Heart right ventricle (tissue), 16 donors: ENCODE data around the gene HELQ. TPM values are rescaled to one million over a fixed set of nuclear protein-coding genes. Genes with fewer than 3 reads are reported as not detected.

Experiments used
- ATAC-seq, 8 donors: fragments of 200-7000 bp; cut with Tn5 transposase; one replicate each; pipeline ENCODE4 v1.9.1; 2020; ENCODE audit warnings: mild to moderate bottlenecking in 8 of 8, moderate library complexity in 8 of 8, moderate number of reproducible peaks in 1 of 8
- DNase-seq, 2 donors: peaks; one replicate each; pipeline ENCODE4 v3.0.0-alpha.2; 2020
- H3K27ac ChIP-seq, 10 donors: fragments of 200-600 bp; sonication (generic) in 2 of 10; one replicate each; pipeline versions ENCODE4 v1.5.0 to v1.8.0; 2020 to 2022; ENCODE audit warnings: mild to moderate bottlenecking in 3 of 10
- H3K27me3 ChIP-seq, 7 donors: fragments of 200-600 bp; one replicate each; pipeline ENCODE4 v1.8.0; 2021 to 2022; ENCODE audit warnings: mild to moderate bottlenecking in 2 of 7
- H3K36me3 ChIP-seq, 9 donors: fragments of 200-600 bp; sonication (generic) in 1 of 9; one replicate each; pipeline versions ENCODE4 v1.5.0 to v1.8.0; 2020 to 2022; ENCODE audit warnings: mild to moderate bottlenecking in 2 of 9
- H3K4me1 ChIP-seq, 9 donors: fragments of 200-600 bp; sonication (generic) in 1 of 9; one replicate each; pipeline versions ENCODE4 v1.5.0 to v1.8.0; 2020 to 2022; ENCODE audit warnings: mild to moderate bottlenecking in 4 of 9
- H3K4me3 ChIP-seq, 10 donors: fragments of 200-600 bp; sonication (generic) in 2 of 10; one replicate each; pipeline versions ENCODE4 v1.5.0 to v1.8.0; 2020 to 2022; ENCODE audit warnings: mild to moderate bottlenecking in 7 of 10, moderate library complexity in 2 of 10
- H3K9me3 ChIP-seq, 11 donors: fragments of 200-600 bp in 10 of 11; sonication (generic) in 2 of 11; one replicate each; pipeline versions ENCODE4 v1.5.0 to v1.8.0; 2013 to 2022; ENCODE audit warnings: mild to moderate bottlenecking in 2 of 11, control low read depth in 1 of 11, moderate library complexity in 1 of 11
- CTCF ChIP-seq, 9 donors: fragments of 200-600 bp; sonication (generic) in 2 of 9; IDR thresholded peaks; one replicate each; pipeline versions ENCODE4 v1.5.0 to v1.8.0; 2021 to 2022; ENCODE audit warnings: antibody characterized with exemption in 9 of 9, mild to moderate bottlenecking in 5 of 9, moderate library complexity in 1 of 9
- WGBS, 2 donors: extraction: QIAGEN DNeasy Blood & Tissue Kit; methylation state at CpG; one replicate each; pipeline ENCODE4 v1.1.7; 2013; ENCODE audit warnings: inconsistent platforms in 1 of 2; 5-methylcytosine and 5-hydroxymethylcytosine counted together
- intact Hi-C, 10 donors: fragments of 100-400 bp; cut with DNase I; formaldehyde crosslinking; loops; one replicate each; pipeline versions ENCODE4 v1.11.1 to v1.14.2; 2022
- polyA plus RNA-seq, 2 donors: library from polyadenylated mRNA; stranded (reverse); fragments of 200-250 nt; gene quantifications; one replicate each; pipeline ENCODE4 v1.2.3, GENCODE V29; 2013
- total RNA-seq, 10 donors: library from RNA; stranded (reverse); fragmentation: NEBNext Ultra II Directional in 3 of 10; extraction: Animal tissue kit (Norgen Biotek cat#: 25700) in 3 of 10; gene quantifications; one replicate each; pipeline versions ENCODE4 v1.2.1 to v1.2.4, GENCODE V29; 2021 to 2023
- donor health status: Arrhythmogenic right ventricular cardiomyopathy.
- donor health status: ischemic (EF 13 %, LVEDD 7.1; RV severe dilation, severe dysfunction).
- donor health status: healthy with polysubstance abuse.
- donor health status: DM: no; HTN: yes; CAD: no.
- donor health status: DM: no; HTN: no; CAD: no.
- donor health status: ischemic (EF 25% LVEDD 6.9; RV normal size, moderate dysfunction).
- donor health status: ischemic (EF 25% LVEDD 5.7; RV mildly dilated, moderate dysfunction).
- donor health status: healthy.
- donor health status: DM: yes; HTN: yes; CAD: no.
- donor health status: Ischemic cardiomyopathy.
- donor health status: ischemic (EF 35%, LVEDD 5.7; RV mildly dilated, moderate dysfunction).
- donor health status: nonischemic (EF 11% LVEDD 7.7; RV severe dilation, severe dysfunction).
- donor health status: DM: yes; HTN: yes; CAD: no.
- donor health status: PGD.
- donor health status: ischemic (EF 29% LVEDD 5.4; RV normal size, mild dysfunction).
- donor health status: nonischemic (EF 23%, LVEDD 6.1; RV moderate dilation, normal function).

Gene HELQ
- total and polyA plus RNA-seq, 12 donors, result 5.1 to 15.7 (median 12.9) TPM

- WGBS, 2 donors, result 82 to 88% methylated on average over 4 of the region's 4 CpGs
- no peak for ATAC-seq
These were observed 17.8 kb upstream of the HELQ start for GRCh38 chr4:83473423-83473822.

GRCh38 chr4:83456184-83456501 lies 520 bp upstream of the HELQ start:
- DNase-seq, result no peak
- Histone ChIP-seq H3K27ac (peak overlapping the region in 9 of 10 donors; percentile 91 to 99 (median 96)), H3K36me3 (peaks cover 0 to 72% (median 26%) of the 10 kb centered on the region in 9 donors), H3K9me3 (no peaks in the 10 kb centered on the region), H3K4me1 (peaks cover 0 to 33% (median 24%) of the 10 kb centered on the region in 9 donors), H3K27me3 (no peaks in the 10 kb centered on the region), H3K4me3 (peak overlapping the region; percentile 65 to 89 (median 78))
- intact Hi-C loops, result loop anchor here in 4 of 10 donors (10.0 kb wide), 2 partner anchors 171 to 421 kb away; partner anchors contain the start of genes COQ2 (in 3 of the 4) and COPS4 (in 1 of the 4)
- ATAC-seq, result no peak
- TF ChIP-seq CTCF (IDR thresholded peaks at IDR 0.05), result no peak
- 1% methylated on average over 7 of the region's 7 CpGs for WGBS, 2 donors

More at GRCh38 chr4:83473423-83473822, 17.8 kb upstream of the HELQ start:
- no peaks in the 10 kb centered on the region for H3K9me3 ChIP-seq
- H3K4me1 ChIP-seq, result no peaks in the 10 kb centered on the region
- H3K27ac ChIP-seq, result no peak overlapping the region
- no peak for TF ChIP-seq CTCF (IDR thresholded peaks at IDR 0.05)
- H3K4me3 ChIP-seq, result no peak overlapping the region
- intact Hi-C loops, result no loop called here
- H3K27me3 ChIP-seq, result no peaks in the 10 kb centered on the region
- peaks cover 0 to 92% (median 7%) of the 10 kb centered on the region in 9 donors for H3K36me3 ChIP-seq
- DNase-seq, result no peak

- H3K4me3 ChIP-seq, result peak overlapping the region; percentile 65 to 89 (median 78)
- no peak for TF ChIP-seq CTCF (IDR thresholded peaks at IDR 0.05)
- peak in 2 of 8 donors; percentile 4 to 11 for ATAC-seq
- no peak for DNase-seq
- no peaks in the 10 kb centered on the region for H3K9me3 ChIP-seq
- peak overlapping the region in 9 of 10 donors; percentile 91 to 99 (median 96) for H3K27ac ChIP-seq
- H3K36me3 ChIP-seq, result peaks cover 0 to 61% (median 11%) of the 10 kb centered on the region in 9 donors
- intact Hi-C loops, result loop anchor here in 4 of 10 donors (10.0 kb wide), 2 partner anchors 170 to 420 kb away; partner anchors contain the start of genes COQ2 (in 3 of the 4) and COPS4 (in 1 of the 4)
- peaks cover 0 to 33% (median 24%) of the 10 kb centered on the region in 9 donors for H3K4me1 ChIP-seq
- no peaks in the 10 kb centered on the region for H3K27me3 ChIP-seq
- WGBS, 2 donors, result 5 to 7% methylated on average over 6 of the region's 6 CpGs
These were observed 937 bp downstream of the HELQ start for GRCh38 chr4:83454686-83455085.

- intact Hi-C loops, result no loop called here
These were observed 6.6 kb downstream of the HELQ start for GRCh38 chr4:83449009-83449408.

More at GRCh38 chr4:83449009-83449408, 6.6 kb downstream of the HELQ start:
- Histone ChIP-seq H3K9me3 (no peaks in the 10 kb centered on the region), H3K4me1 (peaks cover 0 to 8% (median 3%) of the 10 kb centered on the region in 9 donors), H3K27ac (no peak overlapping the region), H3K36me3 (peaks cover 0 to 70% (median 13%) of the 10 kb centered on the region in 9 donors), H3K4me3 (no peak overlapping the region), H3K27me3 (no peaks in the 10 kb centered on the region)
- 51 to 71% methylated on average over 2 of the region's 2 CpGs for WGBS, 2 donors
- no peak for TF ChIP-seq CTCF (IDR thresholded peaks at IDR 0.05)
- ATAC-seq (no peak), DNase-seq (no peak)
